Measurements from ENCODE around the gene OR10AG1. TPM values are rescaled to one million over a fixed set of nuclear protein-coding genes. Genes with fewer than 3 reads are reported as not detected.

Gene OR10AG1
- total and polyA plus RNA-seq, 11 donors: not detected

DNA sequence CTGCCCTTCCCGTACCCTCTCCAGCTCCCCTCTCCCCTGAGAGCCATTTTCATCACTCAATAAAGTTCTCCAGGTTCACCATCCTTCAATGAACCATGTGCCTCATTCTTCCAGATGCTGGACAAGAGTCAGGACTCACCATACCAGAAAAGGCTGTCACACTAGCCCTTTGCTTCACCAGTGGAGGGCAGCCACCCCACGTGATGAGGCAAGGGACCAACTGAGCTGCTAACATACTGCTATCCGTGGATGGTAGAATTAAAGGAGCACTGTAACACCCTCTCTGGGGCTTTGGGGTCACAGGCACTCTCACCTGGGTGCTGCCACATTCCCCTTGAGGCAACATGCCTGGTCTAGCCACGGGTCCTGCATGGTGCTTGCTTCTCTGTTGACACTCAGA, 20.4 kb downstream of the OR10AG1 start:
- WGBS, 4 donors: 45 to 57% (median 51%) methylated on average over 4 of the region's 4 CpGs
- TF ChIP-seq, protein P1, sequence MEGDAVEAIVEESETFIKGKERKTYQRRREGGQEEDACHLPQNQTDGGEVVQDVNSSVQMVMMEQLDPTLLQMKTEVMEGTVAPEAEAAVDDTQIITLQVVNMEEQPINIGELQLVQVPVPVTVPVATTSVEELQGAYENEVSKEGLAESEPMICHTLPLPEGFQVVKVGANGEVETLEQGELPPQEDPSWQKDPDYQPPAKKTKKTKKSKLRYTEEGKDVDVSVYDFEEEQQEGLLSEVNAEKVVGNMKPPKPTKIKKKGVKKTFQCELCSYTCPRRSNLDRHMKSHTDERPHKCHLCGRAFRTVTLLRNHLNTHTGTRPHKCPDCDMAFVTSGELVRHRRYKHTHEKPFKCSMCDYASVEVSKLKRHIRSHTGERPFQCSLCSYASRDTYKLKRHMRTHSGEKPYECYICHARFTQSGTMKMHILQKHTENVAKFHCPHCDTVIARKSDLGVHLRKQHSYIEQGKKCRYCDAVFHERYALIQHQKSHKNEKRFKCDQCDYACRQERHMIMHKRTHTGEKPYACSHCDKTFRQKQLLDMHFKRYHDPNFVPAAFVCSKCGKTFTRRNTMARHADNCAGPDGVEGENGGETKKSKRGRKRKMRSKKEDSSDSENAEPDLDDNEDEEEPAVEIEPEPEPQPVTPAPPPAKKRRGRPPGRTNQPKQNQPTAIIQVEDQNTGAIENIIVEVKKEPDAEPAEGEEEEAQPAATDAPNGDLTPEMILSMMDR (IDR thresholded peaks at IDR 0.05): no peak
- no peak for TF ChIP-seq POLR2A (IDR thresholded peaks at IDR 0.05)
- Histone ChIP-seq H3K36me3 (no peaks in the 10 kb centered on the region), H3K4me3 (no peak overlapping the region), H3K9me3 (no peaks in the 10 kb centered on the region), H3K4me1 (no peaks in the 10 kb centered on the region), H3K27ac (no peak overlapping the region), H3K27me3 (no peaks in the 10 kb centered on the region)
- DNase-seq: no peak
- intact Hi-C loops (cut with DNase I): loop anchor here in 6 of 10 donors (5.0 to 10.0 kb wide), 2 partner anchors 833 to 835 kb away; no protein-coding TSS in a partner anchor
- no peak for ATAC-seq

- WGBS, 4 donors: 1 to 12% (median 2%) methylated on average over 3 of the region's 3 CpGs
- no peaks in the 10 kb centered on the region for H3K36me3 ChIP-seq
- no peaks in the 10 kb centered on the region for H3K9me3 ChIP-seq
- intact Hi-C loops (cut with DNase I): loop anchor here in 7 of 10 donors (5.0 to 10.0 kb wide), 2 partner anchors 839 to 842 kb away; no protein-coding TSS in a partner anchor
- no peak for TF ChIP-seq POLR2A (IDR thresholded peaks at IDR 0.05)
- TF ChIP-seq, protein P1 (IDR thresholded peaks at IDR 0.05): peak in 10 of 12 donors; percentile 14 to 53 (median 34)
- no peak overlapping the region for H3K4me3 ChIP-seq
- DNase-seq (no peak), ATAC-seq (no peak)
- no peak overlapping the region for H3K27ac ChIP-seq
- no peaks in the 10 kb centered on the region for H3K27me3 ChIP-seq
- H3K4me1 ChIP-seq: no peaks in the 10 kb centered on the region
Observed at GRCh38 chr11:55942785-55943392, 26.9 kb downstream of the OR10AG1 start.

- intact Hi-C loops (cut with DNase I): no loop called here
- no peak for ATAC-seq
- 61 to 70% (median 64%) methylated on average over 2 of the region's 2 CpGs for WGBS, 4 donors
- no peak within 1 kb of the TSS for H3K4me3 ChIP-seq
- no peaks in the 10 kb centered on the region for H3K36me3 ChIP-seq
- TF ChIP-seq, protein P1 (IDR thresholded peaks at IDR 0.05): no peak
- TF ChIP-seq POLR2A (IDR thresholded peaks at IDR 0.05): no peak
- peaks cover 0 to 10% (median 0%) of the 10 kb centered on the region in 12 donors for H3K9me3 ChIP-seq
- no peak within 1 kb of the TSS for H3K27ac ChIP-seq
- H3K4me1 ChIP-seq: no peaks in the 10 kb centered on the region
- DNase-seq: no peak
- no peaks in the 10 kb centered on the region for H3K27me3 ChIP-seq
Observed at GRCh38 chr11:55936300-55936699, 33.4 kb downstream of the OR10AG1 start, which contains the start of gene OR5I1. OR5I1 (minus strand) TSS chr11:55936400; CDS start chr11:55936400, 0 bp downstream.

DNA sequence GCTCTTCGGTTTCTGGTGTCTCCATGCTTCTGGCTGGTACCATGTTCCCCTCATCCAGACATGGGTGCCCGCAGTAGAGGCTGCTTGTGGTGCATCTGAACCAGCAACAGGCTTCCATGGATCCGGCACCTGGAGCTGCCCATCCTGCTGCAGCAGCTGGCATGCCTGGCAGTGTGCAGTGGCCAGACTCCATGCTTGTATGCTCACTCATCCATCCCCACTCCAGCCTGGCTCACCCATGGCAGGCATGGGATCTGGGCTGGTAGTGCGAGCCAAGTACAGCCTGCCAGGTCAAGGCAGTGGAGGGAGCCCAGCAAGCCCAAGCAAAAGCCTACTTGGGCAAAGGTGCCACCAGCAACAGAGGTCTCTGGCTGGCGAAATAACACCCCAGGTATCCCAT, 49.2 kb downstream of the OR10AG1 start:
- no peaks in the 10 kb centered on the region for H3K36me3 ChIP-seq
- TF ChIP-seq, protein P1 (IDR thresholded peaks at IDR 0.05): no peak
- no peak for TF ChIP-seq POLR2A (IDR thresholded peaks at IDR 0.05)
- 58 to 77% (median 69%) methylated on average over 4 to 5 of the region's 5 CpGs for WGBS, 4 donors

More for the DNA sequence above, 49.2 kb downstream of the OR10AG1 start:
- intact Hi-C loops (cut with DNase I): no loop called here
- Histone ChIP-seq H3K27me3 (no peaks in the 10 kb centered on the region), H3K9me3 (peaks cover 0 to 4% (median 0%) of the 10 kb centered on the region in 12 donors), H3K27ac (no peak overlapping the region), H3K4me1 (no peaks in the 10 kb centered on the region), H3K4me3 (no peak overlapping the region)
- peak in 1 of 5 donors; percentile 52 for DNase-seq
- ATAC-seq: no peak

Other genes starting within 250 kb of the OR10AG1 start
- gene OR5D13, start 196.5 kb downstream of the OR10AG1 start, total RNA-seq: not detected
- gene OR5D13, start 196.5 kb downstream of the OR10AG1 start, polyA plus RNA-seq: not detected
- gene OR5D14, start 174.4 kb downstream of the OR10AG1 start, total RNA-seq: not detected
- not detected for gene OR5D14, start 174.4 kb downstream of the OR10AG1 start, polyA plus RNA-seq
- not detected for gene OR5L1, start 158.6 kb downstream of the OR10AG1 start, total RNA-seq
- gene OR5L1, start 158.6 kb downstream of the OR10AG1 start, polyA plus RNA-seq: not detected
- not detected for gene OR5D18, start 150.3 kb downstream of the OR10AG1 start, total RNA-seq
- not detected for gene OR5D18, start 150.3 kb downstream of the OR10AG1 start, polyA plus RNA-seq
- not detected for gene OR5L2, start 142.7 kb downstream of the OR10AG1 start, total RNA-seq
- gene OR5L2, start 142.7 kb downstream of the OR10AG1 start, polyA plus RNA-seq: not detected
- gene OR5D16, start 131.2 kb downstream of the OR10AG1 start, total RNA-seq: not detected
- gene OR5D16, start 131.2 kb downstream of the OR10AG1 start, polyA plus RNA-seq: not detected
- gene TRIM51, start 86.6 kb downstream of the OR10AG1 start, total RNA-seq: not detected
- not detected for gene TRIM51, start 86.6 kb downstream of the OR10AG1 start, polyA plus RNA-seq
- gene OR5W2, start 55.4 kb downstream of the OR10AG1 start, total RNA-seq: not detected
- not detected for gene OR5W2, start 55.4 kb downstream of the OR10AG1 start, polyA plus RNA-seq
- not detected for gene OR5I1, start 33.5 kb downstream of the OR10AG1 start, total RNA-seq
- gene OR5I1, start 33.5 kb downstream of the OR10AG1 start, polyA plus RNA-seq: not detected
- gene OR5F1, start 24.7 kb upstream of the OR10AG1 start, total RNA-seq: not detected
- not detected for gene OR5F1, start 24.7 kb upstream of the OR10AG1 start, polyA plus RNA-seq
- not detected for gene OR5AS1, start 57.7 kb upstream of the OR10AG1 start, total RNA-seq
- not detected for gene OR5AS1, start 57.7 kb upstream of the OR10AG1 start, polyA plus RNA-seq
- not detected for gene OR8I2, start 123.4 kb upstream of the OR10AG1 start, total RNA-seq
- gene OR8I2, start 123.4 kb upstream of the OR10AG1 start, polyA plus RNA-seq: not detected
- not detected for gene OR8H2, start 133.7 kb upstream of the OR10AG1 start, total RNA-seq
- gene OR8H2, start 133.7 kb upstream of the OR10AG1 start, polyA plus RNA-seq: not detected
- not detected for gene OR8H3, start 152.4 kb upstream of the OR10AG1 start, total RNA-seq
- gene OR8H3, start 152.4 kb upstream of the OR10AG1 start, polyA plus RNA-seq: not detected
- not detected for gene OR8J3, start 170.3 kb upstream of the OR10AG1 start, total RNA-seq
- gene OR8J3, start 170.3 kb upstream of the OR10AG1 start, polyA plus RNA-seq: not detected
- not detected for gene OR8K5, start 190.4 kb upstream of the OR10AG1 start, total RNA-seq
- not detected for gene OR8K5, start 190.4 kb upstream of the OR10AG1 start, polyA plus RNA-seq
- not detected for gene OR5J2, start 206.7 kb upstream of the OR10AG1 start, total RNA-seq
- gene OR5J2, start 206.7 kb upstream of the OR10AG1 start, polyA plus RNA-seq: not detected